DOHH2 (cell line): ENCODE data around the gene TMEM208.

Source experiments
- H3F3A ChIP-seq: fragments of 200-600 bp; sonication (generic), shearing (Covaris generic); 2 replicates; pipeline ENCODE4 v1.6.0; 2016; ENCODE audit warnings: antibody characterized with exemption, mild to moderate bottlenecking; ENCODE audit not compliant: control insufficient read depth, insufficient read depth
- H3K27ac ChIP-seq: fragments of 200-600 bp; sonication (generic); 2 replicates; pipeline ENCODE4 v1.5.1; 2014; ENCODE audit warnings: low read depth, mild to moderate bottlenecking, low read length, moderate library complexity
- H3K27me3 ChIP-seq: fragments of 200-600 bp; sonication (generic); 2 replicates; pipeline ENCODE4 v1.6.1; 2014; ENCODE audit warnings: mild to moderate bottlenecking, low read length, mixed read lengths; ENCODE audit not compliant: control insufficient read depth
- H3K36me3 ChIP-seq: fragments of 200-600 bp; sonication (generic); 2 replicates; pipeline ENCODE4 v1.6.1; 2014; ENCODE audit warnings: mild to moderate bottlenecking, low read length, moderate library complexity, mixed read lengths; ENCODE audit not compliant: control insufficient read depth
- H3K4me1 ChIP-seq: fragments of 200-600 bp; sonication (generic); 2 replicates; pipeline ENCODE4 v1.6.1; 2014; ENCODE audit warnings: mild to moderate bottlenecking, low read length, mixed read lengths; ENCODE audit not compliant: control insufficient read depth
- H3K4me2 ChIP-seq: fragments of 200-600 bp; sonication (generic); 2 replicates; pipeline ENCODE4 v1.6.0; 2014; ENCODE audit warnings: mild to moderate bottlenecking, low read length, moderate library complexity
- H3K4me3 ChIP-seq: fragments of 200-600 bp; sonication (generic); 2 replicates; pipeline ENCODE4 v1.5.1; 2014; ENCODE audit warnings: mild to moderate bottlenecking, low read length, mixed read lengths
- H3K79me2 ChIP-seq: fragments of 200-600 bp; sonication (generic); 2 replicates; pipeline ENCODE4 v1.6.1; 2014; ENCODE audit warnings: mild to moderate bottlenecking, low read length, mixed read lengths; ENCODE audit not compliant: control insufficient read depth
- H3K9me2 ChIP-seq: fragments of 200-600 bp; sonication (generic); replicated peaks from 2 replicates; pipeline ENCODE4 v1.6.1; 2014; ENCODE audit warnings: mild to moderate bottlenecking, low read length, mixed read lengths; ENCODE audit not compliant: control insufficient read depth
- H3K9me3 ChIP-seq: fragments of 200-600 bp; sonication (generic); 2 replicates; pipeline ENCODE4 v1.6.1; 2014; ENCODE audit warnings: antibody characterized with exemption, low read length, mixed read lengths; ENCODE audit not compliant: control insufficient read depth, insufficient read depth
- H4K20me1 ChIP-seq: fragments of 200-600 bp; sonication (generic); 2 replicates; pipeline ENCODE4 v1.6.0; 2014; ENCODE audit warnings: low read depth, mild to moderate bottlenecking, antibody characterized with exemption, low read length, moderate library complexity; ENCODE audit not compliant: control insufficient read depth, insufficient read depth
- EZH2phosphoT487 ChIP-seq: fragments of 200-600 bp; sonication (generic); IDR thresholded peaks from 2 replicates; pipeline ENCODE4 v1.6.1; 2017; ENCODE audit warnings: borderline replicate concordance, mild to moderate bottlenecking, antibody characterized with exemption, low read length, moderate library complexity, mixed read lengths
- TF ChIP-seq, protein P1 (sequence below): fragments of 200-600 bp; sonication (generic); IDR thresholded peaks from one replicate; pipeline ENCODE4 v1.5.1; 2014; ENCODE audit warnings: antibody characterized with exemption, mild to moderate bottlenecking, low read depth, low read length; ENCODE audit not compliant: poor library complexity, severe bottlenecking

The TMEM208 gene

GRCh38 chr16:67264866-67265265 is 37.9 kb downstream of the TMEM208 start:
- Histone ChIP-seq H3K4me3 (no peak overlapping the region), H3K9me3 (no peaks in the 10 kb centered on the region), H4K20me1 (no peaks in the 10 kb centered on the region), H3K36me3 (no peaks in the 10 kb centered on the region), H3K4me2 (no peak overlapping the region), H3K27me3 (peaks cover 25% of the 10 kb centered on the region), H3K27ac (no peak overlapping the region), H3F3A (no peaks in the 10 kb centered on the region), H3K79me2 (no peaks in the 10 kb centered on the region), H3K4me1 (no peaks in the 10 kb centered on the region), H3K9me2 (no peaks in the 10 kb centered on the region)
- no peak for TF ChIP-seq EZH2phosphoT487
- TF ChIP-seq, protein P1, sequence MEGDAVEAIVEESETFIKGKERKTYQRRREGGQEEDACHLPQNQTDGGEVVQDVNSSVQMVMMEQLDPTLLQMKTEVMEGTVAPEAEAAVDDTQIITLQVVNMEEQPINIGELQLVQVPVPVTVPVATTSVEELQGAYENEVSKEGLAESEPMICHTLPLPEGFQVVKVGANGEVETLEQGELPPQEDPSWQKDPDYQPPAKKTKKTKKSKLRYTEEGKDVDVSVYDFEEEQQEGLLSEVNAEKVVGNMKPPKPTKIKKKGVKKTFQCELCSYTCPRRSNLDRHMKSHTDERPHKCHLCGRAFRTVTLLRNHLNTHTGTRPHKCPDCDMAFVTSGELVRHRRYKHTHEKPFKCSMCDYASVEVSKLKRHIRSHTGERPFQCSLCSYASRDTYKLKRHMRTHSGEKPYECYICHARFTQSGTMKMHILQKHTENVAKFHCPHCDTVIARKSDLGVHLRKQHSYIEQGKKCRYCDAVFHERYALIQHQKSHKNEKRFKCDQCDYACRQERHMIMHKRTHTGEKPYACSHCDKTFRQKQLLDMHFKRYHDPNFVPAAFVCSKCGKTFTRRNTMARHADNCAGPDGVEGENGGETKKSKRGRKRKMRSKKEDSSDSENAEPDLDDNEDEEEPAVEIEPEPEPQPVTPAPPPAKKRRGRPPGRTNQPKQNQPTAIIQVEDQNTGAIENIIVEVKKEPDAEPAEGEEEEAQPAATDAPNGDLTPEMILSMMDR: no peak

GRCh38 chr16:67265834-67266233 is 38.9 kb downstream of the TMEM208 start:
- TF ChIP-seq, protein P1: no peak
- TF ChIP-seq EZH2phosphoT487: no peak
- peaks cover 25% of the 10 kb centered on the region for H3K27me3 ChIP-seq
- no peaks in the 10 kb centered on the region for H4K20me1 ChIP-seq
- H3F3A ChIP-seq: no peaks in the 10 kb centered on the region
- H3K4me2 ChIP-seq: no peak overlapping the region
- H3K4me3 ChIP-seq: no peak overlapping the region
- H3K4me1 ChIP-seq: no peaks in the 10 kb centered on the region
- H3K9me3 ChIP-seq: no peaks in the 10 kb centered on the region
- no peaks in the 10 kb centered on the region for H3K9me2 ChIP-seq
- H3K79me2 ChIP-seq: no peaks in the 10 kb centered on the region
- H3K36me3 ChIP-seq: no peaks in the 10 kb centered on the region
- H3K27ac ChIP-seq: no peak overlapping the region

GRCh38 chr16:67268136-67268579 is 41.2 kb downstream of the TMEM208 start:
- Histone ChIP-seq H3K27ac (no peak overlapping the region), H3K4me2 (no peak overlapping the region), H4K20me1 (no peaks in the 10 kb centered on the region), H3F3A (no peaks in the 10 kb centered on the region), H3K9me3 (no peaks in the 10 kb centered on the region), H3K36me3 (no peaks in the 10 kb centered on the region), H3K79me2 (no peaks in the 10 kb centered on the region), H3K4me1 (no peaks in the 10 kb centered on the region), H3K4me3 (no peak overlapping the region), H3K27me3 (peaks cover 18% of the 10 kb centered on the region), H3K9me2 (no peaks in the 10 kb centered on the region)
- TF ChIP-seq EZH2phosphoT487: no peak
- TF ChIP-seq, protein P1: no peak
